H1 (cell line): Measurements from ENCODE around the gene TAF6.

ENCODE experiments used
- EZH2 ChIP-seq: fragments of 200-600 bp; sonication (generic); IDR thresholded peaks from 2 replicates; pipeline ENCODE4 v1.7.1; 2012; ENCODE audit warnings: low read depth, mild to moderate bottlenecking, moderate library complexity, low read length, inconsistent platforms; ENCODE audit not compliant: severe bottlenecking
- POLR2A ChIP-seq, 2 experiments: IDR thresholded peaks; 1 replicate in 1 of 2; 2 replicates in 1 of 2; pipeline ENCODE4 v1.6.1; 2011; ENCODE audit warnings: low read depth in 2 of 2, low read length in 2 of 2, mild to moderate bottlenecking in 2 of 2; ENCODE audit errors: control extremely low read depth in 1 of 2
- TF ChIP-seq, protein P1 (sequence below): IDR thresholded peaks from 2 replicates; pipeline ENCODE4 v1.6.1; 2012; ENCODE audit warnings: low read length, inconsistent platforms
- TF ChIP-seq, protein P2 (sequence below): fragments of 300-600 bp; sonication (generic); IDR thresholded peaks from 2 replicates; pipeline ENCODE4 v1.7.1; 2012; ENCODE audit warnings: low read length, moderate library complexity, mild to moderate bottlenecking, inconsistent platforms; ENCODE audit not compliant: insufficient replicate concordance

DNA sequence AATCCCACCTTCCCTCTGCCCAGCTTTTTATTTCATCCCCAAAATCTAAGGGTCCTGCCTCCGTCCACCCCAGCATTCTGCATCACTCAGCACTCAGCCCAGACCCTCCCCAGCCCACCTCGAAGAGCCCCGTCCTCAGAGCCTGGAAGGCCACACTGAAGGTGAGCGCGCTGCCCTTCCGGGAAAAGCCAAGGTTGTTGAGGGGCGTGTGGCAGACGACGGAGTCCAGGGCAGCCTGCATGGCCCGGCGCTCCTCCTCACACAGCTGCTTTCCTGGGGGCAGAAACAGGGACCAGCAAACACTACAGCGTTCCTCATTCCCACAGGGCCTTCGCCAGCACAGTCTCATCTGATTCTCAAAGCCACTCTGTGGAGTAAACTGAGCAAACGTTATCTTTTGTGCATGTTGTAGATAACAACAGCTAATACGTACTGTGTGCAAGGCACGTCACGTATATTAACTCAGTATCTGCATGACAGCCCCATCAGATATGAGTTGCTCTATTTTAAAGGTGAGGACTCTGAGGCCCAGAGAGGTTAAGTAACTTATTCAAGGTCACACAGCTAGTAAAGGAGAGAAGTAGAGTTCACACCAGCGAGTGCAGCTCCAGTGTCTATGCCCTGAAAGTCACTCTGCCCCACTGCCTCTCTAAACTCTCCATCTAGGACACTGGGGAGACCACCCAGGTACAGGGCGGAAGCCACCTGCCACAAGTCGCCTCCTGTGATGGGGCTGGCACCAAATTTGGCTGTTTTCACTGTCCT is 36.6 kb upstream of the TAF6 start:
- TF ChIP-seq POLR2A (IDR thresholded peaks at IDR 0.05; ENCODE audit: control extremely low read depth in 1 of 2, low read depth in 2 of 2, low read length in 2 of 2) (no peak), EZH2 (no peak)
- TF ChIP-seq, protein P1, sequence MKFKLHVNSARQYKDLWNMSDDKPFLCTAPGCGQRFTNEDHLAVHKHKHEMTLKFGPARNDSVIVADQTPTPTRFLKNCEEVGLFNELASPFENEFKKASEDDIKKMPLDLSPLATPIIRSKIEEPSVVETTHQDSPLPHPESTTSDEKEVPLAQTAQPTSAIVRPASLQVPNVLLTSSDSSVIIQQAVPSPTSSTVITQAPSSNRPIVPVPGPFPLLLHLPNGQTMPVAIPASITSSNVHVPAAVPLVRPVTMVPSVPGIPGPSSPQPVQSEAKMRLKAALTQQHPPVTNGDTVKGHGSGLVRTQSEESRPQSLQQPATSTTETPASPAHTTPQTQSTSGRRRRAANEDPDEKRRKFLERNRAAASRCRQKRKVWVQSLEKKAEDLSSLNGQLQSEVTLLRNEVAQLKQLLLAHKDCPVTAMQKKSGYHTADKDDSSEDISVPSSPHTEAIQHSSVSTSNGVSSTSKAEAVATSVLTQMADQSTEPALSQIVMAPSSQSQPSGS, result no peak
- TF ChIP-seq, protein P2, sequence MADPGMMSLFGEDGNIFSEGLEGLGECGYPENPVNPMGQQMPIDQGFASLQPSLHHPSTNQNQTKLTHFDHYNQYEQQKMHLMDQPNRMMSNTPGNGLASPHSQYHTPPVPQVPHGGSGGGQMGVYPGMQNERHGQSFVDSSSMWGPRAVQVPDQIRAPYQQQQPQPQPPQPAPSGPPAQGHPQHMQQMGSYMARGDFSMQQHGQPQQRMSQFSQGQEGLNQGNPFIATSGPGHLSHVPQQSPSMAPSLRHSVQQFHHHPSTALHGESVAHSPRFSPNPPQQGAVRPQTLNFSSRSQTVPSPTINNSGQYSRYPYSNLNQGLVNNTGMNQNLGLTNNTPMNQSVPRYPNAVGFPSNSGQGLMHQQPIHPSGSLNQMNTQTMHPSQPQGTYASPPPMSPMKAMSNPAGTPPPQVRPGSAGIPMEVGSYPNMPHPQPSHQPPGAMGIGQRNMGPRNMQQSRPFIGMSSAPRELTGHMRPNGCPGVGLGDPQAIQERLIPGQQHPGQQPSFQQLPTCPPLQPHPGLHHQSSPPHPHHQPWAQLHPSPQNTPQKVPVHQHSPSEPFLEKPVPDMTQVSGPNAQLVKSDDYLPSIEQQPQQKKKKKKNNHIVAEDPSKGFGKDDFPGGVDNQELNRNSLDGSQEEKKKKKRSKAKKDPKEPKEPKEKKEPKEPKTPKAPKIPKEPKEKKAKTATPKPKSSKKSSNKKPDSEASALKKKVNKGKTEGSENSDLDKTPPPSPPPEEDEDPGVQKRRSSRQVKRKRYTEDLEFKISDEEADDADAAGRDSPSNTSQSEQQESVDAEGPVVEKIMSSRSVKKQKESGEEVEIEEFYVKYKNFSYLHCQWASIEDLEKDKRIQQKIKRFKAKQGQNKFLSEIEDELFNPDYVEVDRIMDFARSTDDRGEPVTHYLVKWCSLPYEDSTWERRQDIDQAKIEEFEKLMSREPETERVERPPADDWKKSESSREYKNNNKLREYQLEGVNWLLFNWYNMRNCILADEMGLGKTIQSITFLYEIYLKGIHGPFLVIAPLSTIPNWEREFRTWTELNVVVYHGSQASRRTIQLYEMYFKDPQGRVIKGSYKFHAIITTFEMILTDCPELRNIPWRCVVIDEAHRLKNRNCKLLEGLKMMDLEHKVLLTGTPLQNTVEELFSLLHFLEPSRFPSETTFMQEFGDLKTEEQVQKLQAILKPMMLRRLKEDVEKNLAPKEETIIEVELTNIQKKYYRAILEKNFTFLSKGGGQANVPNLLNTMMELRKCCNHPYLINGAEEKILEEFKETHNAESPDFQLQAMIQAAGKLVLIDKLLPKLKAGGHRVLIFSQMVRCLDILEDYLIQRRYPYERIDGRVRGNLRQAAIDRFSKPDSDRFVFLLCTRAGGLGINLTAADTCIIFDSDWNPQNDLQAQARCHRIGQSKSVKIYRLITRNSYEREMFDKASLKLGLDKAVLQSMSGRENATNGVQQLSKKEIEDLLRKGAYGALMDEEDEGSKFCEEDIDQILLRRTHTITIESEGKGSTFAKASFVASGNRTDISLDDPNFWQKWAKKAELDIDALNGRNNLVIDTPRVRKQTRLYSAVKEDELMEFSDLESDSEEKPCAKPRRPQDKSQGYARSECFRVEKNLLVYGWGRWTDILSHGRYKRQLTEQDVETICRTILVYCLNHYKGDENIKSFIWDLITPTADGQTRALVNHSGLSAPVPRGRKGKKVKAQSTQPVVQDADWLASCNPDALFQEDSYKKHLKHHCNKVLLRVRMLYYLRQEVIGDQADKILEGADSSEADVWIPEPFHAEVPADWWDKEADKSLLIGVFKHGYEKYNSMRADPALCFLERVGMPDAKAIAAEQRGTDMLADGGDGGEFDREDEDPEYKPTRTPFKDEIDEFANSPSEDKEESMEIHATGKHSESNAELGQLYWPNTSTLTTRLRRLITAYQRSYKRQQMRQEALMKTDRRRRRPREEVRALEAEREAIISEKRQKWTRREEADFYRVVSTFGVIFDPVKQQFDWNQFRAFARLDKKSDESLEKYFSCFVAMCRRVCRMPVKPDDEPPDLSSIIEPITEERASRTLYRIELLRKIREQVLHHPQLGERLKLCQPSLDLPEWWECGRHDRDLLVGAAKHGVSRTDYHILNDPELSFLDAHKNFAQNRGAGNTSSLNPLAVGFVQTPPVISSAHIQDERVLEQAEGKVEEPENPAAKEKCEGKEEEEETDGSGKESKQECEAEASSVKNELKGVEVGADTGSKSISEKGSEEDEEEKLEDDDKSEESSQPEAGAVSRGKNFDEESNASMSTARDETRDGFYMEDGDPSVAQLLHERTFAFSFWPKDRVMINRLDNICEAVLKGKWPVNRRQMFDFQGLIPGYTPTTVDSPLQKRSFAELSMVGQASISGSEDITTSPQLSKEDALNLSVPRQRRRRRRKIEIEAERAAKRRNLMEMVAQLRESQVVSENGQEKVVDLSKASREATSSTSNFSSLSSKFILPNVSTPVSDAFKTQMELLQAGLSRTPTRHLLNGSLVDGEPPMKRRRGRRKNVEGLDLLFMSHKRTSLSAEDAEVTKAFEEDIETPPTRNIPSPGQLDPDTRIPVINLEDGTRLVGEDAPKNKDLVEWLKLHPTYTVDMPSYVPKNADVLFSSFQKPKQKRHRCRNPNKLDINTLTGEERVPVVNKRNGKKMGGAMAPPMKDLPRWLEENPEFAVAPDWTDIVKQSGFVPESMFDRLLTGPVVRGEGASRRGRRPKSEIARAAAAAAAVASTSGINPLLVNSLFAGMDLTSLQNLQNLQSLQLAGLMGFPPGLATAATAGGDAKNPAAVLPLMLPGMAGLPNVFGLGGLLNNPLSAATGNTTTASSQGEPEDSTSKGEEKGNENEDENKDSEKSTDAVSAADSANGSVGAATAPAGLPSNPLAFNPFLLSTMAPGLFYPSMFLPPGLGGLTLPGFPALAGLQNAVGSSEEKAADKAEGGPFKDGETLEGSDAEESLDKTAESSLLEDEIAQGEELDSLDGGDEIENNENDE, result no peak
